Neural cell (in vitro differentiated cells): ENCODE data around the gene ACP4.

Experiments used
- EP300 ChIP-seq: fragments of 450-650 bp; conservative IDR thresholded peaks from 2 replicates; pipeline ENCODE4 v1.6.1; 2014; ENCODE audit warnings: antibody characterized with exemption, mild to moderate bottlenecking, moderate library complexity; ENCODE audit not compliant: poor library complexity, severe bottlenecking
- MXI1 ChIP-seq: fragments of 450-650 bp; conservative IDR thresholded peaks from 2 replicates; pipeline ENCODE4 v1.6.1; 2014; ENCODE audit warnings: antibody characterized with exemption, mild to moderate bottlenecking; ENCODE audit not compliant: poor library complexity, severe bottlenecking
- POLR2AphosphoS5 ChIP-seq: IDR thresholded peaks from 2 replicates; pipeline ENCODE4 v1.6.1; 2012
- RAD21 ChIP-seq: fragments of 450-650 bp; conservative IDR thresholded peaks from 2 replicates; pipeline ENCODE4 v1.6.1; 2014; ENCODE audit warnings: antibody characterized with exemption, mild to moderate bottlenecking, moderate library complexity
- TAF1 ChIP-seq: IDR thresholded peaks from 2 replicates; pipeline ENCODE4 v1.6.1; 2012; ENCODE audit warnings: low read depth
- TF ChIP-seq, protein P1 (sequence below): fragments of 450-650 bp; IDR thresholded peaks from 2 replicates; pipeline ENCODE4 v1.5.1; 2014; ENCODE audit warnings: antibody characterized with exemption, mild to moderate bottlenecking, moderate library complexity; ENCODE audit not compliant: poor library complexity, severe bottlenecking
- TF ChIP-seq, protein P2 (sequence below): IDR thresholded peaks from 2 replicates; pipeline ENCODE4 v1.6.1; 2012; ENCODE audit warnings: borderline replicate concordance

DNA sequence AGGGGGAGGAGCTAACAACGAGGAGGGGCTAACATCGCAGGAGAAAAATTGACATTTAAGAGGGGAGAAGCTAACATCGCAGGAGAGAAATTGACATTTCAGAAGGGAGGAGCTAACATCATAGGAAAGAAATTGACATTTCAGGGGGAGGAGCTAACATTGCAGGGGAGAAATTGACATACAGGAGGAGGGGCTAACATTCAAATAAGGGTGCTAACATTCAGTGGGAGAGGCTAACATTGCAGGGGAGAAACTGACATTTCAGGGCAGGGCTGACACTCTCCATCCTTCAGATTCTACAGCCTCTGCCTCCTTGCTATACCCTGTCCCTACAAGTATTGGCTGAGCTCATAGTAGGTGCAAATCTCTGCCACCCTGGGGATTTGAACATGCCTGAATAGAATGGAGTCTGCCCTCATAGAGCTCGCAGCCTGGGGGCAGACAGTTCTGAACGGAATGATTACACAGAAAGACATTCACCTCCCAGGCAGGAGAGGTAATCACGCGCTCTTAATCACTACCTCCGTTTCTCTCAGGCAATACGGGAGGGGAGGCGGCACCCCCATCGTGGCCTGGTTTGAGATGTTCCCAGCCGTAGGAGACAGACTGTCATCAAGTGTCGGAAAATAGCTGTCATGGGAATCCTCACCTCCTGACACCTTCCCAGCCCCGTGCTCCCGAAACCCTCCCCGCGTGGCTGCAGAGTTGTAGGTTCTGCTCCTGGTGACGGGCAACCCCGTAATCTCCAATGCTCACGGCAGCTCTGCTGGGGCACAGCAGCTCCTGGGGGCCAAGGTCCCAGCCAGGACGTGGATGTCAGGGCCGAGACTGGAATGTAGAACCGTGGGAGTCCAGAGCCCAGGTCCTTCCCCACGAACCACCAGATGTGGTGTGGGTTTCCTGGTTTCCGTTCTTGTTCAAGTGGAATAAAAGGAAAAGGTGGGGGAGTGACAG, 10.4 kb upstream of the ACP4 start:
- TF ChIP-seq POLR2AphosphoS5 = no peak
- TF ChIP-seq, protein P1, sequence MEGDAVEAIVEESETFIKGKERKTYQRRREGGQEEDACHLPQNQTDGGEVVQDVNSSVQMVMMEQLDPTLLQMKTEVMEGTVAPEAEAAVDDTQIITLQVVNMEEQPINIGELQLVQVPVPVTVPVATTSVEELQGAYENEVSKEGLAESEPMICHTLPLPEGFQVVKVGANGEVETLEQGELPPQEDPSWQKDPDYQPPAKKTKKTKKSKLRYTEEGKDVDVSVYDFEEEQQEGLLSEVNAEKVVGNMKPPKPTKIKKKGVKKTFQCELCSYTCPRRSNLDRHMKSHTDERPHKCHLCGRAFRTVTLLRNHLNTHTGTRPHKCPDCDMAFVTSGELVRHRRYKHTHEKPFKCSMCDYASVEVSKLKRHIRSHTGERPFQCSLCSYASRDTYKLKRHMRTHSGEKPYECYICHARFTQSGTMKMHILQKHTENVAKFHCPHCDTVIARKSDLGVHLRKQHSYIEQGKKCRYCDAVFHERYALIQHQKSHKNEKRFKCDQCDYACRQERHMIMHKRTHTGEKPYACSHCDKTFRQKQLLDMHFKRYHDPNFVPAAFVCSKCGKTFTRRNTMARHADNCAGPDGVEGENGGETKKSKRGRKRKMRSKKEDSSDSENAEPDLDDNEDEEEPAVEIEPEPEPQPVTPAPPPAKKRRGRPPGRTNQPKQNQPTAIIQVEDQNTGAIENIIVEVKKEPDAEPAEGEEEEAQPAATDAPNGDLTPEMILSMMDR = no peak
- no peak for TF ChIP-seq MXI1
- TF ChIP-seq TAF1 = no peak
- no peak for TF ChIP-seq RAD21
- TF ChIP-seq, protein P2, sequence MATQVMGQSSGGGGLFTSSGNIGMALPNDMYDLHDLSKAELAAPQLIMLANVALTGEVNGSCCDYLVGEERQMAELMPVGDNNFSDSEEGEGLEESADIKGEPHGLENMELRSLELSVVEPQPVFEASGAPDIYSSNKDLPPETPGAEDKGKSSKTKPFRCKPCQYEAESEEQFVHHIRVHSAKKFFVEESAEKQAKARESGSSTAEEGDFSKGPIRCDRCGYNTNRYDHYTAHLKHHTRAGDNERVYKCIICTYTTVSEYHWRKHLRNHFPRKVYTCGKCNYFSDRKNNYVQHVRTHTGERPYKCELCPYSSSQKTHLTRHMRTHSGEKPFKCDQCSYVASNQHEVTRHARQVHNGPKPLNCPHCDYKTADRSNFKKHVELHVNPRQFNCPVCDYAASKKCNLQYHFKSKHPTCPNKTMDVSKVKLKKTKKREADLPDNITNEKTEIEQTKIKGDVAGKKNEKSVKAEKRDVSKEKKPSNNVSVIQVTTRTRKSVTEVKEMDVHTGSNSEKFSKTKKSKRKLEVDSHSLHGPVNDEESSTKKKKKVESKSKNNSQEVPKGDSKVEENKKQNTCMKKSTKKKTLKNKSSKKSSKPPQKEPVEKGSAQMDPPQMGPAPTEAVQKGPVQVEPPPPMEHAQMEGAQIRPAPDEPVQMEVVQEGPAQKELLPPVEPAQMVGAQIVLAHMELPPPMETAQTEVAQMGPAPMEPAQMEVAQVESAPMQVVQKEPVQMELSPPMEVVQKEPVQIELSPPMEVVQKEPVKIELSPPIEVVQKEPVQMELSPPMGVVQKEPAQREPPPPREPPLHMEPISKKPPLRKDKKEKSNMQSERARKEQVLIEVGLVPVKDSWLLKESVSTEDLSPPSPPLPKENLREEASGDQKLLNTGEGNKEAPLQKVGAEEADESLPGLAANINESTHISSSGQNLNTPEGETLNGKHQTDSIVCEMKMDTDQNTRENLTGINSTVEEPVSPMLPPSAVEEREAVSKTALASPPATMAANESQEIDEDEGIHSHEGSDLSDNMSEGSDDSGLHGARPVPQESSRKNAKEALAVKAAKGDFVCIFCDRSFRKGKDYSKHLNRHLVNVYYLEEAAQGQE = no peak
- TF ChIP-seq EP300 = no peak
